Renal cortical epithelial cell (primary cell): Measurements from ENCODE around the gene RARA. TPM values are rescaled to one million over a fixed set of nuclear protein-coding genes. Genes with fewer than 3 reads are reported as not detected.
A peak's percentile ranks its signal among the peaks of the same experiment; 100 is the strongest.
"Not testable (repeated sequence)": the region's sequence is repeated elsewhere in the genome, so short reads cannot be mapped to it uniquely, and the experiment has no call there.

Source experiments
- DNase-seq: peaks from one replicate; pipeline ENCODE4 v3.0.0-alpha.2; 2011; ENCODE audit warnings: low read depth
- total RNA-seq: library from RNA; depleted of rRNA; stranded (reverse); fragments of >200 nt; gene quantifications from 2 replicates; pipeline ENCODE4 v1.2.3, GENCODE V29; 2014

RARA gene
- total RNA-seq, 1 donor from 2014 or later: 18.5 TPM

DNA sequence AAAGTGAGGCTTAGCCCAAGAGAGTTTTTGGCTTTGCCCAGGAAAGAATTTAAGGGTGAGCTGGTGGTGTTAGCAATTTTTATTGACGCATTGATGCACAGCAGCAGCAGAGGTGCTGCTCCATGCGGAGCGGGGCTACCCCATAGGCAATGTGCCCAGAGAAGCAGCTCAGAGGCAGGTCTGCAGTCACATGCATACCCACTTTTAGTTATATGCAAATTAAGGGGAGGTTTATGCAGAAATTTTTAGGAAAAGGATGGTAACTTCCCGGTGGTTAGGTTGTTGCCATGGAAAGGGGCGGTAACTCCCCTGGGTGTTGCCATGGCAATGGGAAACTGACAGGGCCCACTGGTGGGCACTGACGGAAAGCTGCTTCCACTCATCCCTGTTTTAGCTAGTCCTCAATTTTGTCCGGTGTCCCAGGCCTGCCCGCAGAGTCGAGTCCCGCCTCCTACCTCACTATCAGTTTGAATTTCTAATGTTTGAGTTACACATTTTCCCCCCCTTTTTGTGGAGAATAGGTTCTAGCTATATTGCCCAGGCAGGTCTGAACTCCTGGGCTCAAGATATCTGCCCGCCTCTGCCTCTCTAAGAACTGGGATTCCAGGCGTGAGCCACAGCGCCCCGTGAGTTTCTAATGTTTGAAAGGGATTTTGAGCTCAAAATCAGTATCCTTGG, 66.0 kb downstream of the RARA start:
- DNase-seq: no peak

DNA sequence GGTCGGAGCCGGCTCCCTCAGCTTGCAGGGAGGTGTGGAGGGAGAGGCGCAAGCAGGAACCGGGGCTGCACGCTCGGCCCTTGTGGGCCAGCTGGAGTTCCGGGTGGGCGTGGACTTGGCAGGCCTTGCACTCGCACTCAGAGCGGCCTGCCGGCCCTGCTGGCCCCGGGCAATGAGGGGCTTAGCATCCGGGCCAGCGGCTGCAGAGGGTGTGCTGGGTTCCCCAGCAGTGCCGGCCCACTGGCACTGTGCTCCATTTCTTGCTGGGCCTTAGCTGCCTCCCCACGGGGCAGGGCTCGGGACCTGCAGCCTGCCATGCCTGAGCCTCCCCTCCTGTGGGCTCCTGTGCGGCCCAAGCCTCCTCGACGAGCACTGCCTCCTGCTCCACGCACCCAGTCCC, 66.8 kb downstream of the RARA start:
- not testable (repeated sequence) for DNase-seq

- not testable (repeated sequence) for DNase-seq
Measured at GRCh38 chr17:40376541-40376940, 67.6 kb downstream of the RARA start.

- DNase-seq: no peak
Measured at GRCh38 chr17:40377832-40378231, 68.9 kb downstream of the RARA start.

DNA sequence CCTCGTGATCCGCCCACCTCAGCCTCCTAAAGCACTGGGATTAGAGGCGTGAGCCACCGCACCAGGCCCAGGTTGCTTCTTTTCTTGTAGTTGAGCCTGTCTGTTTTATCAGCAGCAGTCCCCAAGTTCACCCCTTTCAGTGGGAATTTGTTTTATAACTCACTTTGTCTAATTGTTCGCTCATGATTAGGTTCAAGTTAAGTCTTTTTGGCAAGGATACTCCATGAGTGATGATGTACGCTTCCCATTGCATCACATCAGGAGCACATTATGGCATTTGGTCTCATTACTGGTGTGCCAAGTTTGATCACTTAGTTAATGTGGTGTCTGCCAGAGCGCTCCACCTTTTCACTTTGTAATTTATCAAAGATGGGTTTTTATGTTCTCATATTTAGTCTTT, 70.0 kb downstream of the RARA start:
- no peak for DNase-seq

GRCh38 chr17:40382251-40382650, 73.3 kb downstream of the RARA start:
- DNase-seq: no peak

GRCh38 chr17:40386555-40386954, 77.6 kb downstream of the RARA start:
- DNase-seq: not testable (repeated sequence)

DNA sequence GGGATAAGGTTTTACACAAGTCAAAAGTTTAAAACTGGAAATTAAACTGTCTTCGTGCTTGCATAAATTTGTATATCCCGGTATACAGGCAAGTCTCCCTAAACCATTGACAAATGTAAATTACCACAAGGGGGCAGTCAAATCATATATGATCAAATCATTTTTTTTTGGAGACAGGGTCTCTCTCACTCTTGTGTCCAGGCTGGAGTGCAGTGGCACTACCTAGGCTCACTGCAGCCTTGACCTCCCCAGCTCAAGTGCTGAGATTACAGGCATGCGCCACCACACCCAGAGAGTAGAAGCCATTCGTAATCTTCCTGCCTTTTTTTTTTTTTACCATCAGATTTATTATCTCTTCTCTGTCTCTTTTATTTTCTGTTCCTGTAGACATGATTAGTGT, 90.2 kb downstream of the RARA start:
- peak; percentile 73 for DNase-seq

GRCh38 chr17:40402668-40403067, 93.7 kb downstream of the RARA start:
- no peak for DNase-seq

DNA sequence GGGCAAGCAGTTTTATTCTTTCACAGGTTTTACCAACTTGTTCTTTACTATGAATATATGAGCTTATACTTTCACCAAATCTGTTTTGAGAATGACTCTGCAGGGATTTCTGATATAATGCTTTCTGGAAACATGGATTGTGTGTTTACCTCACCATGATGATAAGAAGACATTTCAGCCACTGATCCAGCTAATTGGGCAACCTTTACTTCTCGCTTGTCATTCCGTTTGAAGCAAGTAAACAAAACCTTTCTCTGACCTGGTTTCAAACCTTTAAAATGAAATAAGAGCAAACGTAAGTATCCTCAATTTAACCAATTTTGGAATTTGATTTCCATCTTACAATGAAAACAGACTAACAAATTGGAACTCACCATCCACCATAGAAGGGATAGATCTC, 95.0 kb downstream of the RARA start:
- DNase-seq: no peak

Other genes starting within 250 kb of the RARA start
- gene THRA, start 246.2 kb upstream of the RARA start, total RNA-seq: 3.5 and 22.0 TPM in 2 replicates
- gene NR1D1, start 208.6 kb upstream of the RARA start, total RNA-seq: 0.75 TPM in 1 of 2 replicates, not detected in the other
- gene MSL1, start 187.2 kb upstream of the RARA start, total RNA-seq: 21.9 and 47.7 TPM in 2 replicates
- gene CASC3, start 168.6 kb upstream of the RARA start, total RNA-seq: 19.4 and 31.0 TPM in 2 replicates
- gene RAPGEFL1, start 131.7 kb upstream of the RARA start, total RNA-seq: 1.8 TPM in 1 of 2 replicates, not detected in the other
- gene WIPF2, start 89.9 kb upstream of the RARA start, total RNA-seq: 9.6 and 24.5 TPM in 2 replicates
- gene CDC6, start 21.3 kb upstream of the RARA start, total RNA-seq: 2.6 and 19.1 TPM in 2 replicates
- 0.30 TPM in 1 of 2 replicates, not detected in the other for gene GJD3, start 55.6 kb downstream of the RARA start, total RNA-seq
- 2.1 and 46.5 TPM in 2 replicates for gene TOP2A, start 108.7 kb downstream of the RARA start, total RNA-seq
- 44.8 and 89.8 TPM in 2 replicates for gene IGFBP4, start 134.3 kb downstream of the RARA start, total RNA-seq
- 0.05 and 0.69 TPM in 2 replicates for gene TNS4, start 192.4 kb downstream of the RARA start, total RNA-seq